ENCODE results near the gene HIPK1.
"Not testable (repeated sequence)": the region's sequence is repeated elsewhere in the genome, so short reads cannot be mapped to it uniquely, and the experiment has no call there.

The HIPK1 gene

GRCh38 chr1:114011796-114012195, 82.7 kb downstream of the HIPK1 start:
- DNase-seq (ENCODE audit: low read depth), result no peak

GRCh38 chr1:114015075-114015474, 86.0 kb downstream of the HIPK1 start:
- no peak for DNase-seq (ENCODE audit: low read depth)

- DNase-seq (ENCODE audit: low read depth), result not testable (repeated sequence)
These were observed 90.6 kb downstream of the HIPK1 start for GRCh38 chr1:114019724-114020123.

- DNase-seq (ENCODE audit: low read depth), result no peak
These were observed 92.6 kb downstream of the HIPK1 start for GRCh38 chr1:114021665-114022099.

- no peak for DNase-seq (ENCODE audit: low read depth)
These were observed 93.8 kb downstream of the HIPK1 start for GRCh38 chr1:114022877-114023276.

GRCh38 chr1:114023377-114023776, 94.3 kb downstream of the HIPK1 start:
- DNase-seq (ENCODE audit: low read depth), result no peak

- DNase-seq (ENCODE audit: low read depth), result no peak
These were observed 94.9 kb downstream of the HIPK1 start for GRCh38 chr1:114024049-114024448.

- DNase-seq (ENCODE audit: low read depth), result no peak
These were observed 96.7 kb downstream of the HIPK1 start for GRCh38 chr1:114025609-114026401.

GRCh38 chr1:114026797-114027196, 97.7 kb downstream of the HIPK1 start:
- no peak for DNase-seq (ENCODE audit: low read depth)

Data from fibroblast of the conjunctiva (primary cell).